Astrocyte of the cerebellum (primary cell): Measurements from ENCODE around the gene NCEH1.

Experiments
- DNase-seq: peaks from one replicate; pipeline ENCODE4 v3.0.0-alpha.2; 2011; ENCODE audit warnings: low read depth
- H3K4me3 ChIP-seq: 2 replicates; pipeline ENCODE4 v1.5.1; 2011; ENCODE audit warnings: mild to moderate bottlenecking, low read depth, low read length, moderate library complexity
- in situ Hi-C: cut with HindIII; loops from 2 replicates; pipeline ENCODE4 v1.10.0; 2017; ENCODE audit warnings: low sequenced_read_pairs
- TF ChIP-seq, protein P1 (sequence below): IDR thresholded peaks from 2 replicates; pipeline ENCODE4 v1.5.1; 2012; ENCODE audit warnings: low read length, low read depth, moderate library complexity, mild to moderate bottlenecking; ENCODE audit errors: missing control alignments

Gene NCEH1

DNA sequence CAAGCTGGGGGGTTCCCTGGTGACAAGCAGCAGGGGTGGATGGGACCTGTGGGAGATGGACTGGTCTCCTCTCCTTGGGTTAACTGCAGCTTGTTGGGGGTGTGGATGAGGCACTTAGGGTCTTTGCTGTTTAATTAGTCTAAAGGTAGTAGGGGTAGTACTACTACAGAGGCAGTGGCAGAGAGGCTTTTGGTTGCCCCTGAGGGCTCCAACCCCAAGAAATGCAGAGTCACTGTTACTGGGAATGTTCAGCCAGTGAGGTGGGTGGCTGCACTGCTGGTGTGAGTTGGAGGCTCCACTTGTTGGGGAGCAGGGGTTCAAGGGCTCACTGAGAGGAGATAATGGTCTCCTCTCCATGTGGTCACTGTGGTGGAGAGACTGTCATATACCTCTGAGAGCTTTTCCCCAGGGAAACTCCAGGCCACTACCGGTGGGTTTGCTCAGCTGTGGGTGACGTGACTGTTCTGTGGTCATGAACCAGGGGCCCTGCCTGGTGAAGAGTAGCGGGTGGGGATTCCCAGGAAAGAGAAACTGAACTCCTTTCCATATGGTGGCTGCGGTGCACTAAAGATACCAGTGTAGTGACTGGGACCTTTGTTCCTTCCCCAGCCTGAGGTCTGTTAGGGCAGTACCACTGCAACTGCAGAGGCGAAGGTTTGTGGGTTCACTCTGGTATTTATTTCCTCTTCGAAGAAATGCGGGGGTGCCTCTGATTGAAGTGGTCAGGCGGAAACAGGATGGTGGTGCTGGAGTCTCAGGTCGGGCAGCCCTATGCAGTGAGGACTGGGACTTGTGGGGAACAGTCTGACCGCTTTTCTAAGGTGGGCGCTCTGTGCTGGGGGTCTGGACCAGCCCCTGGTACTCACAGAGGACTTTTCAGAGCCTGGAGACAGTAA lies 118.7 kb downstream of the NCEH1 start:
- H3K4me3 ChIP-seq, result no peak overlapping the region
- DNase-seq, result no peak
- in situ Hi-C loops, result no loop called here
- TF ChIP-seq, protein P1, sequence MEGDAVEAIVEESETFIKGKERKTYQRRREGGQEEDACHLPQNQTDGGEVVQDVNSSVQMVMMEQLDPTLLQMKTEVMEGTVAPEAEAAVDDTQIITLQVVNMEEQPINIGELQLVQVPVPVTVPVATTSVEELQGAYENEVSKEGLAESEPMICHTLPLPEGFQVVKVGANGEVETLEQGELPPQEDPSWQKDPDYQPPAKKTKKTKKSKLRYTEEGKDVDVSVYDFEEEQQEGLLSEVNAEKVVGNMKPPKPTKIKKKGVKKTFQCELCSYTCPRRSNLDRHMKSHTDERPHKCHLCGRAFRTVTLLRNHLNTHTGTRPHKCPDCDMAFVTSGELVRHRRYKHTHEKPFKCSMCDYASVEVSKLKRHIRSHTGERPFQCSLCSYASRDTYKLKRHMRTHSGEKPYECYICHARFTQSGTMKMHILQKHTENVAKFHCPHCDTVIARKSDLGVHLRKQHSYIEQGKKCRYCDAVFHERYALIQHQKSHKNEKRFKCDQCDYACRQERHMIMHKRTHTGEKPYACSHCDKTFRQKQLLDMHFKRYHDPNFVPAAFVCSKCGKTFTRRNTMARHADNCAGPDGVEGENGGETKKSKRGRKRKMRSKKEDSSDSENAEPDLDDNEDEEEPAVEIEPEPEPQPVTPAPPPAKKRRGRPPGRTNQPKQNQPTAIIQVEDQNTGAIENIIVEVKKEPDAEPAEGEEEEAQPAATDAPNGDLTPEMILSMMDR, result no peak

DNA sequence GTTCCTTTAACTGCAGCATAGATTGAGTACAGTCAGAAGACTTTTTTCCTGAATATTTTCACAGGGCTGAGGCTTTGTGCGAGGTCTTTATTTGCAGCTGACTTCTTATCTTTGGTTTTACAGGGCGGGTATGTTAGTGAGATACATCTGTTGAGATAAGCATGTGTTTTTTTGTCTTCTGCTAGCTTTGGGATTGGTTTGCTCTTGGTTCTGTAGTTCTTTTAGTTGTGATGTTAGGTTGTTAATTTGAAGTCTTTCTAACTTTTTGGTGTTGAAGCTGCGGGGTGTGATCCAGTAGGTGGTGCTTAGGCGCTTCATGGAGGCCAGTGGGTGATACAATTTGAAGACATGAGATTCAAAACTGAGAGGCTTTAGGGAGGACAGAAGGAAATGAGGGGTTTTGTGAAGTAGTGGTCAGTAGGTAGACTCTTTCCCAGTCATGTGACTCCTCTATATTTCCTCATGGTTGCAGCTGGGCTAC lies 119.7 kb downstream of the NCEH1 start:
- TF ChIP-seq, protein P1, result no peak
- DNase-seq, result no peak
- H3K4me3 ChIP-seq, result no peak overlapping the region
- in situ Hi-C loops, result no loop called here

DNA sequence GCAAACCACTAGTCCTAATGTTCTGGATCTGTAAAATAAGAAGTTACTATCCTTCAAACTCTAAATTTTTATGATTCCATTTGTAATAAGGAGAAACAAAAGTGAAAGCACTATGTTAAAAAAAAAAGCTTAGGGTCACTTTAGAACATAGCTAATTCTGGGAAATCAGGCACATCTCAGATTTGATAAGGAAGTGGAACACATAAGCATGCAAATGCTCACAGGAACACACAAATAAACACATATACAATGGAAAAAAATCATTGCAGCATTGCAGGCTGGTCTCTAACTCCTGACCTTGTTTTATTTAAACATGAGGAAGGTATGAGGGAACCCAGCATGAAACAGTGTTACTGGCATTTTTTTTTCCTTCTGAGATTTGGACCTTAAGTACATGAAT lies 124.4 kb downstream of the NCEH1 start:
- TF ChIP-seq, protein P1, result no peak

DNA sequence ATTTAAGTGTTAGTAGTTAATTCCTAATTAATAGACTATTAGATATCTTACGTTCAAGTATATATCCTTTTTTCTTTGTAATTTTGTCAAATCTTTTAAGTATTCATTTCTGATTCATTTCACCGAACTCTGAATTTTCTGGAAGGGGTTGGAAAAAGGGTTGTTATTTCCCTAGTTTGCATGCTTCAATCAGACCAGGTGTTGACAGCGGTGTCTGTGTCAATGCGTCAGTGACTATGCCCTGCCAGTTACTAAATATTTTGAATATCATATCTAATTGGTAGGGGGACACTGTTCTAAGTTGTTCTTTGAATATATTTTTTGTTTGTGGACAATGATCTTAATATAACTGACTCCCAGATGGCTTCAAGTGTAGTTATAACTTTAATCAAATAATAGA lies 124.9 kb downstream of the NCEH1 start:
- in situ Hi-C loops, result no loop called here
- TF ChIP-seq, protein P1, result no peak
- no peak overlapping the region for H3K4me3 ChIP-seq
- no peak for DNase-seq

More for the DNA sequence above, 124.4 kb downstream of the NCEH1 start:
- H3K4me3 ChIP-seq, result no peak overlapping the region
- in situ Hi-C loops, result no loop called here
- no peak for DNase-seq

DNA sequence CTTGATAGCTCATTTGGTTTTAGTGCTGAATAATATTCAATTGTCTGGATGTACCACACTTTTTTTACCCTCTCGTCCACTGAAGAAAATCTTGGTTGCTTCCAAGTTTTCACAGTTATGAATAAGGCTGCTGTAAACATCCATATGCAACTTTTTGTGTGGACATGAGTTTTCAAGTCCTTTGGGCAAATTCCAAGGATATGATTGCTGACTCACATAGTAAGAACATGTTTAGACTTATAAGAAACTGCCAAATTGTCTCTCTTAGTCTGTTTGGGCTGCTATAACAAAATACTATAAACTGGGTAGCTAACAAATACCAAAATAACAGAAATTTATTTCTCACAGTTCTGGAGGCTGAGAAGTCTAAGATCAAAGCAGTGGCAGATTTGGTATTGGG lies 128.2 kb downstream of the NCEH1 start:
- in situ Hi-C loops, result no loop called here
- TF ChIP-seq, protein P1, result no peak
- DNase-seq, result no peak
- no peak overlapping the region for H3K4me3 ChIP-seq

DNA sequence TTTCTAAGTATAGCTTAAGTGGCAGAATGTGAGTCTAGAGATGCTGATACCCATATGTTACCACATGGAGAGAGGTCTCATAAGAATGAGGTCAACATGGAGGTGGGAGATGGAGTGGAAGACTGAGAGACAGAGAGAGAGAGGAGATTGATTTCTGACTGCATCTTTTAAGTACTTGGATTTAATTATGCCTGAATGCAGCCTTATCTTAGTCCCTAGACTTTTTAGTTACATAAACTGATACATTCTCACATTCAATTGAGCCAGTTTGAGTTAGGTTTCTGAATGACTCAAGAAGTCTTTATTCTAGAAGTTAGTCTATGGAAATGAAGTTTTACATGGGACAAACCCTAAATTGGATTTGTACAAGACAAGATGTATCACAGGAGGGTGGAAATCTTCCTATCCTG lies 129.1 kb downstream of the NCEH1 start:
- in situ Hi-C loops, result no loop called here
- TF ChIP-seq, protein P1, result no peak
- DNase-seq, result no peak
- no peak overlapping the region for H3K4me3 ChIP-seq
